Urinary bladder (tissue), 4 donors: Measurements from ENCODE around the gene CAPN11. TPM values are rescaled to one million over a fixed set of nuclear protein-coding genes. Genes with fewer than 3 reads are reported as not detected.

Source experiments
- DNase-seq: peaks from one replicate; pipeline ENCODE4 v3.0.0-alpha.2; 2015; ENCODE audit errors: extremely low spot score
- H3K27ac ChIP-seq: one replicate; pipeline ENCODE4 v1.5.1; 2013; ENCODE audit warnings: low read depth, mild to moderate bottlenecking, moderate library complexity
- H3K36me3 ChIP-seq: one replicate; pipeline ENCODE4 v1.6.1; 2013; ENCODE audit warnings: mild to moderate bottlenecking, moderate library complexity; ENCODE audit not compliant: insufficient read depth
- H3K4me1 ChIP-seq: one replicate; pipeline ENCODE4 v1.6.1; 2013; ENCODE audit warnings: mild to moderate bottlenecking, moderate library complexity; ENCODE audit not compliant: insufficient read depth
- H3K4me3 ChIP-seq: one replicate; pipeline ENCODE4 v1.5.1; 2013; ENCODE audit warnings: low read depth, low read length
- WGBS: extraction: QIAGEN DNeasy Blood & Tissue Kit; methylation state at CpG from one replicate; pipeline ENCODE4 v1.1.7; 2013; 5-methylcytosine and 5-hydroxymethylcytosine counted together
- polyA plus RNA-seq: library from polyadenylated mRNA; stranded (reverse); fragments of 200-250 nt; gene quantifications from one replicate; pipeline ENCODE4 v1.2.3, GENCODE V29; 2013
- total RNA-seq: library from RNA; depleted of rRNA; stranded (reverse); fragments of >200 nt; gene quantifications from one replicate; pipeline ENCODE4 v1.2.3, GENCODE V29; 2014
- donor health status: healthy with polysubstance abuse.
- donor health status: healthy.

CAPN11 gene
- total and polyA plus RNA-seq, 2 donors: 0.53 to 1.1 TPM

DNA sequence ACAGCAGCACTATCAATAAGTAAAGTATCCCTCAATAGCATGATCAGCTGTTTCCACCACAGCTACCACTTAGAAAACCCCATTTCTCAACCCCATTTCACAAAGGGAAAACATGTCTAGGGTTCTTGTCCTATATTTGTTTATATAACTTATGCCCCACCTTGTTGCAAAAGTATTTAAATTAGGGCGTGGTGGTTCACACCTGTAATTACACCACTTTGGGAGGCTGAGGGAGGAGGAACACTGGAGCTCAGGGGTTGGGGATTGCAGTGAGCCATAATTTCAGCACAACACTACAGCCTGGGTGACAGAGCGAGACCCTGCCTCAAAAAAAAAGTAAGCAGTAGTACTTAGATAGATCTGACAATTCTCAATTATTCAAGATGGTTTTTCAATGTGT lies 35.1 kb upstream of the CAPN11 start:
- 95% methylated on average over 2 of the region's 2 CpGs for WGBS
- Histone ChIP-seq H3K27ac (no peak overlapping the region), H3K4me3 (no peak overlapping the region), H3K36me3 (no peaks in the 10 kb centered on the region), H3K4me1 (peaks cover 2% of the 10 kb centered on the region)
- no peak for DNase-seq

DNA sequence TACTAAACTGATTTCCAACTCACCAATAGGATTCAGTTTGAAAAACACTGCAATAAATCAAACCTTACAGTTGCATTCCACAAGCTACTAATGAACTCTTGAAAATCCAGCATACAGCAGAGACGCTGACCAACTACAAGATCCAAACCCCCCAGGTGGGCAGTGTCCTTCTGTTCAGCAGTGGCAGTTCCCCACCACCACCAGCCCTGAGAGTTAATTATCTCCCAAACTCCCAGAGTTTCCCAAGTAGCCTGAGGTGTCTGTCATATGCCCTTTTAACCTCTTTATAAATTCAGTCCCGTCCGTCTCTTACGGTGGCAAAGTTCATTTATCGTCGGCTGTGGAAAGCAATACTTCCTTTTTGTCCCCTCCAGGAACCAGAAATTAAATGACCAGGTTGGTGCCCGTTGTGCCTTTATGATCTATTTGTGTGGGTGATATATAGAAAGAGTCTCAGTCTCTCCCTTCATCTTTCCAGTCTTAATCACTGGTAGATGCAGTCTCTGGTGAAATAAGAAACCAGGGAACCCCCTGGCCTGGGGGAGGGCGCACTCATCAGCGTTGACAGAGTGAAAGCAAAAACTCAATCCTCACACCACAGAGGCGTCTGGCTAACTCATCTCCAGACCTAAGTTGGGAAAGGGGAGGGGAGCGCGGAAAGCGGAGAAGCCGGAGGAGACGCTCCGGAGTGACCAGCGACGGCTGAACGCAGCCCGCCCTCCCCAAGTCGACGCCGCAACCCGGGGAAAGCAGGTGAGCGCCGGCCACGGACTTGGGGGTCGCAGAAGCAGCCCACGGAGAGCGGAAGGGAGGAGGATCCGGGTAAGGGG lies 32.1 kb upstream of the CAPN11 start:
- H3K4me3 ChIP-seq: peak overlapping the region; percentile 96
- DNase-seq: no peak
- peaks cover 5% of the 10 kb centered on the region for H3K4me1 ChIP-seq
- WGBS: 1% methylated on average over 31 of the region's 31 CpGs
- no peaks in the 10 kb centered on the region for H3K36me3 ChIP-seq
- peak overlapping the region; percentile 74 for H3K27ac ChIP-seq

DNA sequence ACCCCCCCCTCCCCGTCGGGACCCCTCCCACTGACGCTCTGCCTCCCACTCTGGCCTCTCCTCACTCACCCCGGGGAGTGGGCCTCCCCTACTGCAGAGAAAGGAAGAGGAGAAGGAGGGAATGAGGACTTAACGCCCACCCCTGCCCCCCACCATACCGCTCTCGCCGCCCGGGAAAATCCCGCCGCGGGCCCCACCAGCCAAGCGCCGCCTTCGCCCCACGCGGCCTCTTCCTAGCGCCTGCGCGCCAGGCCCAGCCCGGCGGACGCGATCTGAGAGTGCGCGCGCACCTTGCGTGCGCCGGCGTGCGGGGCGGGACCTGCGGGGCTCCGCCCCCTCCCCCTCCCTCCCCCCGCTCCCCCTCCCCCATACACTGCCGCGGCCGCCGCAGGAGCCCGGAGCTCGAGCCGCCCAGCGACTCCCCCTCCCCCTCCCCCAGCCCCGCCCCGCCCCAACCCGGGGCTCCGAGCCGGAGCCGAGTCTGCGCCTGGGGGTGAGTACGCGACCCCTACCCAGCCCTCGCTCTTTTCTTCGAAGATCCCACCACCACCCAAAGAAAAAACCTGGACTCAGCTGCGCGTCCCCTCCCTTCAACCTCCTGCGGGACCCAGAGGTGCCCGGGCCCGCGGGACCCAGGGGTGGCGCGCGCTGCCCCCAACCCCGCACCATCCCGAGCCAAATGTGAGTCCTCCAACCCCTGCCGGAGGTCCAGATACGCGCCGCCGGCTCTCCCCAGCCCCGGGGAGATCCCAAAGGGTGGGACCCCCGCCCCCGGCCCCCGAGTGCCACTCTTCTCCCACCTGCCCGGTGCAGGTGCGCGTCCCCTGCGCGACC lies 31.2 kb upstream of the CAPN11 start, which contains the start of the genes MRPL14 and TMEM63B:
MRPL14 (minus strand) TSS at position 267 of the 834 bp plus-strand sequence. CDS start 10,841 bp downstream, outside the sequence.
TMEM63B (plus strand) TSS at position 369 of the 834 bp plus-strand sequence. CDS start 7,031 bp downstream, outside the sequence.
- no peaks in the 10 kb centered on the region for H3K36me3 ChIP-seq
- peak within 1 kb of the TSS; percentile 97 for H3K4me3 ChIP-seq
- no peak for DNase-seq
- under 1% methylated on average over 75 of the region's 80 CpGs for WGBS
- H3K27ac ChIP-seq: peak within 1 kb of the TSS; percentile 78
- H3K4me1 ChIP-seq: peaks cover 5% of the 10 kb centered on the region

DNA sequence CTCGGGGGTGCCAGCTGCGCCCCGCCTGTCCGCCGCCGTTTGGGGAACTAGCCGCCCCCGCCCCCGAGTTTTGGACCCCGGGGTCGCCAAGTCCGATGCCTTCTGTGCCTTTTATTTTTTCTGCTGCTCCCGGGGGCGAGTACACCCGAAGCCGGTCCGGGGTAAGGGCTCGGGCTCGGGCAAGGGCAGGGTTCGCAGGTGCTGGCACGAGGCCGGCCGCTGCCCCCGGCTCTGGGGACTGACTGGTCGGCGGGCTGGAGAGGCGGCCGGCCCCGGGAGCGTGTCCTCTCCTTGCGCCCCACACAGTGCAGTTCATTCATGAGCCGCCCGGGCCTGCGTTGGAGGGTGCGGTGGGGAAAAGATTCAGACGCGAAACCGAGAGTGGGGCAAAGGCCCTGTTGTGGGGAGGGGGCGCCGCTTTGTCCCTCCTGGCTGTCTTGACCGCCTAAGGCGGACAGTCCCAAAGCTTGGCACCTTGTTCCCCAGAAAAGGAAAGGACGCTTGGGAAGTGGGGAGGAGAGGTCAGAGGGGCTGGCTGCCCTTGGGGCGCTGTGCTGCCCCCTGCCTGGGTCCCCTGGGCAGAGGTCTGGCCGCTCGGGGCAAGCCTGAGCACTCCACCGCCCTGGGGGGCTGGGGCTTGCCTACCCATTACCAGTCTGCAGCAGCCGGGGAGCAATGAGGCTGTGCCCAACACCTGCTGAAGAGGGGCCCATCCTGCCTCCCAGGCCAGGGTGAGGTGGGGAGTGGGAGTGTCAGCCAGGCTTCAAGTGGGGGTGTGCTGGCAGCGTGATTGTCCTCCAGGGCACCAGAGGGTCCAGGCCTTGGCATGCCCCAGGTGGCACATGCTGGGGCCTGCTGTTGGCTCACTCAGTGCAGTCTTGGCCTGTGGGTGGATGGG lies 30.4 kb upstream of the CAPN11 start:
- H3K4me1 ChIP-seq: peaks cover 5% of the 10 kb centered on the region
- no peak overlapping the region for H3K27ac ChIP-seq
- 6% methylated on average over 49 of the region's 49 CpGs for WGBS
- no peak for DNase-seq
- no peaks in the 10 kb centered on the region for H3K36me3 ChIP-seq
- peak overlapping the region; percentile 97 for H3K4me3 ChIP-seq

DNA sequence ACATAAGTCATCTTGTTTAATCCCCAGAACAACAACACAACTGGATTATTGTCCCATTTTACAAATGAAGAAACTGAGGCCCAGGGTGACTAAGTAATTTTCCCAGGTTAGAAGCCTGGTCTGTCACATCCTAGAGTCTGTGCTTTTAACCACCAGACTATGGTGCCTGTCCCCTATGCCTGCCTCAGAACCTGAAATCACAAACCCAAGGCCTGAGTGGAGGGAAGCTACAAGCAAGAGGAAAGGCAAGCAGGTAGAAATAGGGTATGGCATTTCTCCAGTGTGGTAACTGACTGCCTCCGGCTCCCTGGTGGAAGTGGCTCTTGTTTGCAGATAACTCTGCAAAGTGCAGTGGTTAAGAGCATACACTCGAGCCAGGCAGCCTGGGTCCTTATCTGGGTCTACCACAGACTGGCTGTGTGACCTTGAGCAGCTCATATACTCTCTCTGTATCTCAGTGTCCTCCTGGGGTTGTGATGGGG lies 28.7 kb upstream of the CAPN11 start:
- 85% methylated on average over 2 of the region's 2 CpGs for WGBS
- Histone ChIP-seq H3K36me3 (no peaks in the 10 kb centered on the region), H3K27ac (no peak overlapping the region), H3K4me3 (no peak overlapping the region), H3K4me1 (peaks cover 5% of the 10 kb centered on the region)
- DNase-seq: no peak

DNA sequence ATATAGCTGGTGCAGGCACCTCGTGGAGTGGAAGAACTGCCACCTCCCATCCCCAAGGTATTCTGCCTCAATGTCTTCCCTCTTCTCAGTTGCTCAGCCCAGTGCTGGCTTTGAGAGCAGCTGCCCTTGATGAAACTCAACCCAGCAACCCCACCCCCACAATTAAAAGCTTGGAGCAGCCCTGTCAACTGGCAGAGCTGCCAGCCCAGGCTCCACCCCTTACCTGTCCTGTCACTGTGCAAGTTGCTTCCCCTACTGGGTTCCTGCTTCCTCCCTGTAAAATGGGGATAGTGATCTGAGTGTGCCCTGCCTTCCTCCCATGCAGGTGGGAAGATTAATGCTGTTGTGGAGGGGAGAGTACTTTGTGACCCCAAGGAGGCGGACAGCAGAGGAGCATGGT lies 26.7 kb upstream of the CAPN11 start:
- H3K27ac ChIP-seq: no peak overlapping the region
- no peaks in the 10 kb centered on the region for H3K36me3 ChIP-seq
- peaks cover 5% of the 10 kb centered on the region for H3K4me1 ChIP-seq
- no peak overlapping the region for H3K4me3 ChIP-seq
- 81% methylated on average over 2 of the region's 2 CpGs for WGBS
- DNase-seq: no peak

DNA sequence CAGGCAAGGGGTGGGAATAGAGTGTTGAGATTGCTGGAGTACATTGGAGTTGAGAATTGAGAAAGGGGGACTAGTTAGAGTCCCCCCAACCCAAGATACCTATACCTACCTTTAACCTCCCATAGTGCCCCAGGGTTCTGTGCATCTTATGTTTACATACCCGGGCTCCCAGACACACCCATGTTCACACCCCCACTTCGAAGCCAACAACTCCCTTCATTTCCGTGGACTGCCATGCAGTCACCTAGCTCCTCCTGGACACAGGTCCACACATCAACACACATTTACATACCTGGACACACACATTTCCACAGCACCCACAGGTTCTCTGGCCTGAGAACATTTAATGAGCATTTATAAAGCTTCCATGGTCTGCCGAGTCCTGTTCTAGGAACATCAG lies 26.1 kb upstream of the CAPN11 start:
- WGBS: 78% methylated on average over 4 of the region's 4 CpGs
- DNase-seq: no peak
- Histone ChIP-seq H3K4me3 (no peak overlapping the region), H3K36me3 (peaks cover 2% of the 10 kb centered on the region), H3K4me1 (peaks cover 5% of the 10 kb centered on the region), H3K27ac (peak overlapping the region; percentile 6)

DNA sequence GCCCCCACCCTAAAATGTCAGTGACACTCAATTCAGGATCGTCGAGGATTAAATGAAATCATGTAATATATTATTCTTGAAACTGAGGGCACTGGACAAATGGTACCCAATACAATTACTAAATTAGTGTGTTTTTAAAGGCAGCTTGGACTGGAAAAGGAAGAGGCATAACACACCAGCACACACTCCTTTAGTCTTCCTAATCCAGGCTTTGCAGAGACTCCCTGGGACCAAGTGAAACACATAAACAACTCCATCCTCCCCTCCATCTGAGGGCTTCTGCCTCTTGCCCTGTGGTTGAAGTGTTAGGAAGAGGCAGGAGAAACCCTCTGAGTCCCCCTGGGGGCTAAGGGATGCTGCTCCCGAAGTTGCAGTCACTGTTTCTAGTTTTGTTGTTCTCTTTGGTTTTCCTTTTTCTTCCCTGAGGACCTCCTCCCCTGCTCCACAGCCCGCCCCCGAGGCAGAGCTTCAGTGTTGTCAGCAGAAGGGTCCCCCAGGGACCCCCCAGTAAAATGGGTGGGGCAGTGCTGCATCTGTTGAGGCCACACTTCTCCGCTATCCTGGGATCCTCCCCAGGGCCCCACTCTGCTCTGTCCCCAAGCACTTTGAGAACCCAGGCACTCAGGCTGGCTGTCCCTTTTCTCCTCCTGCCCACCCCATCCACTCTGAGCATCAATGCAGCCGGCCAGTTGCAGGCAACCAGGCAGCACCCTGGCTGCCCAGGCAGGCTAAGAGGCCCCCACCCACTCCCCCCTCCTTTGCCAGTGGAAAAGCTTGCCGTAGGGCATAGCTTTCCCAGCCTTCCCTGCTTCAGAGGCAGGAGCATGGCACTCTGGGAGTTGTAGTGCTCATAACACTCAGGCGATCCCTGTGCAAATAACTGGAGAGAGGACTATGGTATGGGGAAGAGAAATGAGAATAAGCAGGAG lies 25.4 kb upstream of the CAPN11 start:
- Histone ChIP-seq H3K4me1 (peaks cover 5% of the 10 kb centered on the region), H3K27ac (no peak overlapping the region), H3K4me3 (no peak overlapping the region), H3K36me3 (peaks cover 2% of the 10 kb centered on the region)
- WGBS: 34% methylated on average over 9 of the region's 9 CpGs
- no peak for DNase-seq

DNA sequence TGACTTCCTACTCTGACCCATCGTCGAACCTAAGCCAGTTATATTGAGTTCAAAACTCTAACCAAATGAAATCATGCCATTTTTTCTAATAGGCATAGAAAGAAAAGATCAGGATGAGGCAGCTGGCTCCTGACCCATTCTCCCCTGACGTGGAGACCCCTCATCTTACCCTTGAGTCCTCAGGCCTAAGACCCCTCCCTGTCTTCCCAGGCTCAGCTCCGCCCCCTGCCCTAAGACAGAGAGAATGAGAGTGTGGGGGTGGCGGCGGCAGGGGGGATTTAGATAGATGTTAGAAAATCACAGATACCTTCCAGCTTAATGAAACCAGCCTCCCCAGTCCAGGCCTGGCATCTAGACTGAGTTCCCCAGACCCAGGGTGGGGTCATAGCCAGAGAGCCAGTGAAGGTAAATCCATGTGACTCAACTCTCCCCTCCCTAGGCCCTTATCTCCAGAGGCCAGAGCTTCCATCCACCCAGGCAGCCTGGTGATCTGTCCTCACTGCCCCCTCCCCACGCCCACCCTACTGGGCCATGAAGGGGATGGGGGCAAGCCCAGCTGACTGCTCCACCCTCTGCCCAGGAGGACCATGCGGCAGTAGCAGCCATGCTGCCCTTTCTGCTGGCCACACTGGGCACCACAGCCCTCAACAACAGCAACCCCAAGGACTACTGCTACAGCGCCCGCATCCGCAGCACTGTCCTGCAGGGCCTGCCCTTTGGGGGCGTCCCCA lies 24.5 kb upstream of the CAPN11 start:
- WGBS: 86% methylated on average over 12 of the region's 12 CpGs

DNA sequence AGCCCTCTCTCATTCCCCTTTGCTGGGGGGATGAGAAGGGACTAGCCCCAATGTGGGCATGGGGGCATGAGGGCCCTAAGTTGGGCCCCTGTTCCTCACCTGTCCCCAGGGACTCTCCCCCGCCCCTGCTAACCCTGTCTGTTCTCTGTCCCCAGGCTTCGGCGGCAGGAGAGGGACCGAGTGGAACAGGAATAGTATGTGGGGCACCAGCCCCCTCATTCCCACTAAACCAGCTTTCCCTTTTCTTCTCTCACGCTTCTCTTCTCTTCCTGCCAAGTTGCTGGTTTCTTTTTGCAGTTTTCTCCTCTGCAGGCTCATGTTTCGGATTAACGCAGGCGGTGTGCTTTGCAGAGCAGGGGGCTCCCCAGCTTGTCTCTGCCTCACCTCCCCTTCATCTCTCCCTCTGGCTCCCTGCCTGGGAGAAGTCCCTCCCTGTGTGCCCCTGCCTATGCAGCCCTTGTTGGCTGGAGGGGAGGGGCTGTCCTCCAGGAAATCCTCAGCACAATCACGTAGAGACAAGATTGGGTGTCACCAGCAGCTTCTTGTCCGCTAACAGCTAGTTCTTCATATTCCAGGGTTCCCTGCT lies 23.4 kb upstream of the CAPN11 start:
- DNase-seq: no peak
- H3K27ac ChIP-seq: no peak overlapping the region
- WGBS: 78% methylated on average over 10 of the region's 10 CpGs
- H3K4me3 ChIP-seq: no peak overlapping the region
- peaks cover 2% of the 10 kb centered on the region for H3K36me3 ChIP-seq
- H3K4me1 ChIP-seq: no peaks in the 10 kb centered on the region

More for the DNA sequence above, 24.5 kb upstream of the CAPN11 start:
- no peak for DNase-seq
- Histone ChIP-seq H3K4me3 (no peak overlapping the region), H3K4me1 (no peaks in the 10 kb centered on the region), H3K27ac (no peak overlapping the region), H3K36me3 (peaks cover 2% of the 10 kb centered on the region)

DNA sequence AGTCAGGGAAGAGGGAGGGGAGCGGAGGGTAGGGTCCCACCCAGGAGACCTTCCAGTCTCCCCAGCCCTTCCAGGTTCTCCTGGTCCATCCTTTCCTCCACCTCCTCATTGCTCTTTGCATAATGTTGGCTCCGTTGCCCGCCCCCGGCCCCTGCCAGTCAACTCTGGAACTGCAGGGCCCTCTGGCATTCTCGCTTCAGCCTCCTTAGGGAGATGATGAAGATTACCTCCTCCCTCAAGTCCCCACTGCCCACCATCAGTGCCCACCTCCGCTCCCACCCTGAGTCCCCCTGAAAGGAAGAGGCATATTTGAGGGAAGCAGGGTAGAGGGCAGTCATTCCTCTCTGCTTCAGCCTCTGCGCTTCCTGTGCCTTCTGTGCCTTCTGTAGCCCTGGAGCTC lies 22.7 kb upstream of the CAPN11 start:
- no peaks in the 10 kb centered on the region for H3K4me1 ChIP-seq
- WGBS: 88% methylated on average over 7 of the region's 7 CpGs

More for the DNA sequence above, 22.7 kb upstream of the CAPN11 start:
- no peak overlapping the region for H3K27ac ChIP-seq
- no peak for DNase-seq
- H3K36me3 ChIP-seq: peaks cover 4% of the 10 kb centered on the region
- no peak overlapping the region for H3K4me3 ChIP-seq
